HG03565 (cell line): ENCODE results near the gene RPAP3.

ENCODE experiments used
- ATAC-seq: cut with Tn5 transposase; IDR thresholded peaks from one replicate; pipeline ENCODE4 v1.9.1; 2021; ENCODE audit warnings: mild to moderate bottlenecking, moderate library complexity; ENCODE audit not compliant: unreplicated experiment

Gene RPAP3

GRCh38 chr12:47722136-47722834 is 16.5 kb upstream of the RPAP3 start:
- ATAC-seq = no peak

GRCh38 chr12:47721431-47721973 is 15.7 kb upstream of the RPAP3 start:
- ATAC-seq = no peak

- no peak for ATAC-seq
Observed at GRCh38 chr12:47718531-47718930, 12.7 kb upstream of the RPAP3 start.

- no peak for ATAC-seq
Observed at GRCh38 chr12:47717443-47718193, 11.8 kb upstream of the RPAP3 start.

GRCh38 chr12:47717046-47717442 is 11.2 kb upstream of the RPAP3 start:
- ATAC-seq = no peak

GRCh38 chr12:47715877-47716548 is 10.2 kb upstream of the RPAP3 start:
- ATAC-seq = no peak

- peak; percentile 77 for ATAC-seq
Observed at GRCh38 chr12:47715393-47715876, 9.6 kb upstream of the RPAP3 start.

- ATAC-seq = no peak
Observed at GRCh38 chr12:47714826-47715386, 9.1 kb upstream of the RPAP3 start.

GRCh38 chr12:47712171-47712570 is 6.3 kb upstream of the RPAP3 start:
- no peak for ATAC-seq

- ATAC-seq = no peak
Observed at GRCh38 chr12:47711448-47711847, 5.6 kb upstream of the RPAP3 start.

- no peak for ATAC-seq
Observed at GRCh38 chr12:47710278-47710677, 4.4 kb upstream of the RPAP3 start.

- no peak for ATAC-seq
Observed at GRCh38 chr12:47709671-47710070, 3.8 kb upstream of the RPAP3 start.

- ATAC-seq = no peak
Observed at GRCh38 chr12:47709237-47709636, 3.4 kb upstream of the RPAP3 start.

GRCh38 chr12:47707905-47708543 is 2.2 kb upstream of the RPAP3 start:
- ATAC-seq = peak; percentile 31

GRCh38 chr12:47707355-47707754 is 1.5 kb upstream of the RPAP3 start:
- no peak for ATAC-seq

- no peak for ATAC-seq
Observed at GRCh38 chr12:47705229-47705565, 633 bp downstream of the RPAP3 start.

- no peak for ATAC-seq
Observed at GRCh38 chr12:47704719-47705118, 1.1 kb downstream of the RPAP3 start.

GRCh38 chr12:47700263-47700662 is 5.6 kb downstream of the RPAP3 start:
- no peak for ATAC-seq

- ATAC-seq = no peak
Observed at GRCh38 chr12:47698631-47699030, 7.2 kb downstream of the RPAP3 start.

GRCh38 chr12:47698055-47698454 is 7.8 kb downstream of the RPAP3 start:
- ATAC-seq = no peak

- ATAC-seq = no peak
Observed at GRCh38 chr12:47689215-47689614, 16.6 kb downstream of the RPAP3 start.
